HCT116 (cell line): ENCODE measurements around the gene STH. TPM values are rescaled to one million over a fixed set of nuclear protein-coding genes. Genes with fewer than 3 reads are reported as not detected.
A peak's percentile ranks its signal among the peaks of the same experiment; 100 is the strongest.

ENCODE experiments used
- ATAC-seq: fragments of 200-7000 bp; cut with Tn5 transposase; 2 replicates; pipeline ENCODE4 v1.9.1; 2020; ENCODE audit warnings: mild to moderate bottlenecking, moderate library complexity
- BruUV-seq: library from RNA; stranded (reverse); fragments of 400-500 nt; replicated peaks from 2 replicates; lab custom pipeline; 2021; lab: Mats Ljungman, UMichigan
- CTCF ChIA-PET: fragments of 300-600 bp; sonication (Branson Sonifier 250); formaldehyde crosslinking; loops from one replicate; lab custom pipeline; 2021; ENCODE audit warnings: antibody characterized with exemption; lab: Charles Lee
- POLR2A ChIA-PET: fragments of 300-600, 350-600 bp; sonication (Branson Sonifier 250); formaldehyde crosslinking; loops from one replicate; lab custom pipeline; 2021; ENCODE audit warnings: antibody characterized with exemption; lab: Charles Lee
- RAD21 ChIA-PET, 2 experiments: fragments of 300-600 bp; sonication (Branson Sonifier 250); formaldehyde crosslinking; loops; one replicate each; lab custom pipeline; 2023; ENCODE audit warnings: low total read pairs in 2 of 2; ENCODE audit not compliant: uncharacterized antibody in 2 of 2, unreplicated experiment in 2 of 2, low non-redundant PET in 1 of 2; lab: Charles Lee
- DNase-seq: peaks from one replicate; pipeline ENCODE4 v3.0.0-alpha.2; 2010; ENCODE audit warnings: low read depth, low spot score
- H2AFZ ChIP-seq: fragments of 200-600 bp; shearing (Covaris generic), sonication (generic); 2 replicates; pipeline ENCODE4 v1.6.1; 2017; ENCODE audit warnings: low read depth, mixed run types, mixed read lengths, antibody characterized with exemption, low read length; ENCODE audit not compliant: poor library complexity, severe bottlenecking
- H3K27ac ChIP-seq: 2 replicates; pipeline ENCODE4 v1.5.1; 2012; ENCODE audit warnings: low read depth, low read length
- H3K27me3 ChIP-seq: fragments of 200-600 bp; sonication (generic); 2 replicates; pipeline ENCODE4 v1.6.1; 2016; ENCODE audit warnings: mixed run types, low read length, mixed read lengths; ENCODE audit not compliant: insufficient read depth
- H3K36me3 ChIP-seq, 2 experiments: fragments of 200-500 bp in 1 of 2; fragments of 200-600 bp in 1 of 2; sonication (Bioruptor generic) in 1 of 2; sonication (generic) in 1 of 2; 2 replicates each; pipeline versions ENCODE4 v1.5.1 to v1.6.1; 2014 to 2016; ENCODE audit warnings: low read length in 2 of 2, inconsistent platforms in 1 of 2, mixed read lengths in 1 of 2, mixed run types in 1 of 2; ENCODE audit not compliant: insufficient read depth in 2 of 2, control insufficient read depth in 1 of 2
- H3K4me1 ChIP-seq, 2 experiments: fragments of 200-600 bp in 1 of 2; sonication (generic) in 1 of 2; 2 replicates each; pipeline versions ENCODE4 v1.5.1 to v1.6.1; 2012 to 2017; ENCODE audit warnings: low read length in 2 of 2, inconsistent platforms in 1 of 2, mild to moderate bottlenecking in 1 of 2, mixed read lengths in 1 of 2, mixed run types in 1 of 2, moderate library complexity in 1 of 2; ENCODE audit not compliant: insufficient read depth in 2 of 2, control insufficient read depth in 1 of 2
- H3K4me2 ChIP-seq: fragments of 200-600 bp; sonication (generic); 2 replicates; pipeline ENCODE4 v1.6.1; 2017; ENCODE audit warnings: mixed run types, low read length, mixed read lengths
- H3K4me3 ChIP-seq, 2 experiments: fragments of 200-600 bp in 1 of 2; sonication (generic) in 1 of 2; replicated peaks in 1 of 2; 2 replicates each; pipeline ENCODE4 v1.5.1; 2011 to 2016; ENCODE audit warnings: low read length in 2 of 2, control low read depth in 1 of 2, low read depth in 1 of 2, mild to moderate bottlenecking in 1 of 2, mixed read lengths in 1 of 2, mixed run types in 1 of 2
- H3K79me2 ChIP-seq: fragments of 200-600 bp; sonication (generic); 2 replicates; pipeline ENCODE4 v1.6.1; 2017; ENCODE audit warnings: mild to moderate bottlenecking, mixed run types, low read length, moderate library complexity, mixed read lengths; ENCODE audit not compliant: insufficient read depth
- H3K9ac ChIP-seq: fragments of 200-600 bp; sonication (generic); 2 replicates; pipeline ENCODE4 v1.6.1; 2016; ENCODE audit warnings: low read length, mixed read lengths
- H3K9me2 ChIP-seq: fragments of 200-600 bp; sonication (generic), shearing (Covaris generic); 2 replicates; pipeline ENCODE4 v1.6.1; 2017; ENCODE audit warnings: mixed run types, mild to moderate bottlenecking, moderate library complexity; ENCODE audit not compliant: insufficient read depth
- H3K9me3 ChIP-seq, 2 experiments: fragments of 200-500 bp in 1 of 2; fragments of 200-600 bp in 1 of 2; sonication (Bioruptor generic) in 1 of 2; sonication (generic) in 1 of 2; 2 replicates each; pipeline ENCODE4 v1.6.1; 2014 to 2017; ENCODE audit warnings: low read length in 2 of 2, mixed read lengths in 2 of 2, inconsistent platforms in 1 of 2, low read depth in 1 of 2, mild to moderate bottlenecking in 1 of 2, mixed run types in 1 of 2, moderate library complexity in 1 of 2; ENCODE audit not compliant: control insufficient read depth in 1 of 2, insufficient read depth in 1 of 2
- H4K20me1 ChIP-seq: fragments of 200-600 bp; sonication (generic), shearing (Covaris generic); 2 replicates; pipeline ENCODE4 v1.6.1; 2017; ENCODE audit warnings: mixed run types, mild to moderate bottlenecking, moderate library complexity; ENCODE audit not compliant: insufficient read depth
- CBX3 ChIP-seq: IDR thresholded peaks from 2 replicates; pipeline ENCODE4 v1.6.1; 2012; ENCODE audit warnings: low read depth
- CEBPB ChIP-seq: IDR thresholded peaks from 2 replicates; pipeline ENCODE4 v1.6.1; 2012; ENCODE audit warnings: low read depth
- CTCF ChIP-seq, 3 experiments: fragments of 200-600 bp in 1 of 3; sonication (generic) in 1 of 3; IDR thresholded peaks in 2 of 3; conservative IDR thresholded peaks in 1 of 3; 2 replicates each; pipeline ENCODE4 v1.5.1; 2012 to 2017; ENCODE audit warnings: low read depth in 2 of 3, low read length in 2 of 3, antibody characterized with exemption in 1 of 3, borderline replicate concordance in 1 of 3, control low read depth in 1 of 3, mild to moderate bottlenecking in 1 of 3, mixed read lengths in 1 of 3, mixed run types in 1 of 3, moderate library complexity in 1 of 3; ENCODE audit not compliant: insufficient read depth in 1 of 3
- EGR1 ChIP-seq: IDR thresholded peaks from 2 replicates; pipeline ENCODE4 v1.6.1; 2012; ENCODE audit warnings: low read depth
- JUND ChIP-seq: IDR thresholded peaks from 2 replicates; pipeline ENCODE4 v1.6.1; 2012
- MAX ChIP-seq: IDR thresholded peaks from 2 replicates; pipeline ENCODE4 v1.6.1; 2012
- POLR2AphosphoS5 ChIP-seq: IDR thresholded peaks from 2 replicates; pipeline ENCODE4 v1.6.1; 2011; ENCODE audit warnings: mild to moderate bottlenecking, low read depth, low read length, moderate library complexity
- RAD21 ChIP-seq: IDR thresholded peaks from 2 replicates; pipeline ENCODE4 v1.6.1; 2012; ENCODE audit warnings: low read depth, mild to moderate bottlenecking
- SRF ChIP-seq: IDR thresholded peaks from 2 replicates; pipeline ENCODE4 v1.6.1; 2012; ENCODE audit warnings: low read depth
- intact Hi-C: fragments of 100-400 bp; cut with micrococcal nuclease; formaldehyde crosslinking; loops from 2 replicates; pipeline ENCODE4 v1.10.0; 2022
- total RNA-seq: library from RNA; stranded (reverse); gene quantifications from one replicate; pipeline ENCODE4 v1.2.1, GENCODE V29; 2021; ENCODE audit not compliant: unreplicated experiment

The STH gene
- total RNA-seq, 1 experiment from 2014 or later, result not detected

GRCh38 chr17:45992175-45992574 is 6.9 kb upstream of the STH start (continued):
- no peak for TF ChIP-seq CTCF (IDR thresholded peaks at IDR 0.05 in 2 of 3, conservative IDR thresholded peaks at IDR 0.05 in 1 of 3; ENCODE audit: borderline replicate concordance in 1 of 3, insufficient read depth in 1 of 3, low read depth in 2 of 3, low read length in 2 of 3)
- TF ChIP-seq SRF, result no peak
- no peak for TF ChIP-seq CEBPB
- TF ChIP-seq RAD21, result no peak
- TF ChIP-seq CBX3, result no peak
- TF ChIP-seq POLR2AphosphoS5, result no peak
- TF ChIP-seq EGR1, result no peak
- TF ChIP-seq MAX, result no peak

GRCh38 chr17:45992904-45993303 is 6.1 kb upstream of the STH start:
- no peaks in the 10 kb centered on the region for H3K9me3 ChIP-seq
- H3K27me3 ChIP-seq, result no peaks in the 10 kb centered on the region
- DNase-seq (no peak), ATAC-seq (peak; percentile 63)
- ChIA-PET RAD21 (no interaction called here), POLR2A (no interaction called here), CTCF (no interaction called here)
- no peaks in the 10 kb centered on the region for H4K20me1 ChIP-seq
- intact Hi-C loops, result no loop called here
- no peaks in the 10 kb centered on the region for H3K4me1 ChIP-seq
- no peaks in the 10 kb centered on the region for H3K79me2 ChIP-seq
- no peaks in the 10 kb centered on the region for H3K36me3 ChIP-seq
- H3K9ac ChIP-seq, result no peak overlapping the region
- H3K4me2 ChIP-seq, result no peak overlapping the region
- no peak overlapping the region for H2AFZ ChIP-seq
- no TSS peak for BruUV-seq
- H3K9me2 ChIP-seq, result no peaks in the 10 kb centered on the region
- TF ChIP-seq JUND, result no peak
- no peak overlapping the region for H3K4me3 ChIP-seq
- no peak overlapping the region for H3K27ac ChIP-seq
